ENCODE measurements around the gene SEPTIN6. TPM values are rescaled to one million over a fixed set of nuclear protein-coding genes. Genes with fewer than 3 reads are reported as not detected.

The SEPTIN6 gene
- total and polyA plus RNA-seq, 2 of the 13 experiments (the other 11 are each of a cell fraction or from before 2014, with no cell fraction given): 21.7 to 38.3 TPM

- TF ChIP-seq ARID4A (CRISPR knock-in tag; IDR thresholded peaks at IDR 0.05; ENCODE audit: borderline replicate concordance): peak; percentile 42; the same call in 1 of the 2 replicates
- TF ChIP-seq NR2C2 (CRISPR knock-in tag; IDR thresholded peaks at IDR 0.05; ENCODE audit: borderline replicate concordance): peak; percentile 11; the same call in 1 of the 2 replicates
- peak; percentile 62 for TF ChIP-seq PHF8 (CRISPR knock-in tag; IDR thresholded peaks at IDR 0.05)
- TF ChIP-seq POLR2AphosphoS5 (IDR thresholded peaks at IDR 0.05; ENCODE audit: low read depth, low read length): peak; percentile 59
- peak; percentile 93 for TF ChIP-seq PATZ1 (CRISPR knock-in tag; IDR thresholded peaks at IDR 0.05)
- peak; percentile 55 to 75 for TF ChIP-seq POLR2A (IDR thresholded peaks at IDR 0.05; ENCODE audit: insufficient read depth in 1 of 2, low read depth in 2 of 2, low read length in 2 of 2)
- peak; percentile 99 for TF ChIP-seq PRDM10 (CRISPR knock-in tag; IDR thresholded peaks at IDR 0.05; ENCODE audit: low read depth)
- TF ChIP-seq CREB1 (IDR thresholded peaks at IDR 0.05): 0 out of 2 replicates have a peak, but pooled peaks have one; percentile 14
- no peak for TF ChIP-seq CREB1 (CRISPR knock-in tag; IDR thresholded peaks at IDR 0.05)
- 0 out of 2 replicates have a peak, but pooled peaks have one; percentile 49 for TF ChIP-seq ZNF740 (CRISPR knock-in tag; IDR thresholded peaks at IDR 0.05)
- TF ChIP-seq ZNF446 (CRISPR knock-in tag; IDR thresholded peaks at IDR 0.05): 0 out of 2 replicates have a peak, but pooled peaks have one; percentile 37
- peak; percentile 65; the same call in 1 of the 2 replicates for TF ChIP-seq FOXK2 (IDR thresholded peaks at IDR 0.05)
- no peak for TF ChIP-seq NFATC3 (CRISPR knock-in tag; IDR thresholded peaks at IDR 0.05)
- no peak for TF ChIP-seq ZBTB7A (CRISPR knock-in tag; IDR thresholded peaks at IDR 0.05)
- no peak for TF ChIP-seq ZFP82 (CRISPR knock-in tag; IDR thresholded peaks at IDR 0.05; ENCODE audit: borderline replicate concordance)
- TF ChIP-seq THAP7 (CRISPR knock-in tag; IDR thresholded peaks at IDR 0.05): no peak
- TF ChIP-seq CENPT (CRISPR knock-in tag; IDR thresholded peaks at IDR 0.05; ENCODE audit: low read depth): 0 out of 2 replicates have a peak, but pooled peaks have one; percentile 43
These were observed at the start of gene SEPTIN6 (continued) for GRCh38 chrX:119693040-119693995.

All from HepG2 (cell line).